ENCODE data around the gene HUWE1. TPM values are rescaled to one million over a fixed set of nuclear protein-coding genes. Genes with fewer than 3 reads are reported as not detected.

The HUWE1 gene
- total and polyA plus RNA-seq, 2 donors from 2014 or later, result 34.2 to 203 TPM

DNA sequence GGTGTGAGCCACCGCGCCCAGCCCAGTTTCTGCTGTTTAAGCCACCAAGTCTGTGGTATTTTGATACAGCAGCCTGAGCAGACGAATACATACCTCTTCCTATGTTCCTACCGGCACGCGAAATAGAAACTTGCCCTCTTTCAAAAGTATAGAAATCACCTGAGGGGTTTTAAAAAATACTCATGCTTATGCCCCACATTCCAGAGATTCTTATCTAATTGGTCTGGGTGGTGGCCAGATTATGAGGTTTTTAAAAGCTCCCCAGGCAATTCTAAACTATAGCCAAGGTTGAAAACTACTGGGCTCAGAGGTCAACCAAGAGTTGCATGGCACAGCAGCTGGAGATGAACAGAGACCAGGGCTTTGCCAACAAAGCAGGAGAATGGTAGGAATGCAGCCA, 24.9 kb upstream of the HUWE1 start:
- H3K27ac ChIP-seq (ENCODE audit: low read depth in 2 of 2, low read length in 2 of 2), result no peak overlapping the region
- H3K4me1 ChIP-seq (ENCODE audit: control insufficient read depth in 2 of 3, insufficient read depth in 2 of 3, low read depth in 1 of 3, low read length in 3 of 3), result no peaks in the 10 kb centered on the region
- FAIRE-seq, result no peak
- H3K4me3 ChIP-seq (ENCODE audit: low read length in 3 of 3), result no peak overlapping the region
- H3K27me3 ChIP-seq (ENCODE audit: control insufficient read depth, insufficient read depth, low read length), result no peaks in the 10 kb centered on the region
- no peak overlapping the region for H3K9ac ChIP-seq (ENCODE audit: low read length in 3 of 3)
- intact Hi-C loops (cut with DNase I), result no loop called here
- no peak for DNase-seq
- H3K9me3 ChIP-seq (ENCODE audit: control insufficient read depth in 2 of 3, insufficient read depth in 1 of 3, low read length in 3 of 3), result no peaks in the 10 kb centered on the region
- H3K36me3 ChIP-seq (ENCODE audit: control insufficient read depth in 2 of 3, insufficient read depth in 3 of 3, low read length in 3 of 3), result no peaks in the 10 kb centered on the region
- TF ChIP-seq, protein P1, sequence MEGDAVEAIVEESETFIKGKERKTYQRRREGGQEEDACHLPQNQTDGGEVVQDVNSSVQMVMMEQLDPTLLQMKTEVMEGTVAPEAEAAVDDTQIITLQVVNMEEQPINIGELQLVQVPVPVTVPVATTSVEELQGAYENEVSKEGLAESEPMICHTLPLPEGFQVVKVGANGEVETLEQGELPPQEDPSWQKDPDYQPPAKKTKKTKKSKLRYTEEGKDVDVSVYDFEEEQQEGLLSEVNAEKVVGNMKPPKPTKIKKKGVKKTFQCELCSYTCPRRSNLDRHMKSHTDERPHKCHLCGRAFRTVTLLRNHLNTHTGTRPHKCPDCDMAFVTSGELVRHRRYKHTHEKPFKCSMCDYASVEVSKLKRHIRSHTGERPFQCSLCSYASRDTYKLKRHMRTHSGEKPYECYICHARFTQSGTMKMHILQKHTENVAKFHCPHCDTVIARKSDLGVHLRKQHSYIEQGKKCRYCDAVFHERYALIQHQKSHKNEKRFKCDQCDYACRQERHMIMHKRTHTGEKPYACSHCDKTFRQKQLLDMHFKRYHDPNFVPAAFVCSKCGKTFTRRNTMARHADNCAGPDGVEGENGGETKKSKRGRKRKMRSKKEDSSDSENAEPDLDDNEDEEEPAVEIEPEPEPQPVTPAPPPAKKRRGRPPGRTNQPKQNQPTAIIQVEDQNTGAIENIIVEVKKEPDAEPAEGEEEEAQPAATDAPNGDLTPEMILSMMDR (IDR thresholded peaks at IDR 0.05; ENCODE audit: borderline replicate concordance, extremely low read depth, insufficient read depth), result no peak

DNA sequence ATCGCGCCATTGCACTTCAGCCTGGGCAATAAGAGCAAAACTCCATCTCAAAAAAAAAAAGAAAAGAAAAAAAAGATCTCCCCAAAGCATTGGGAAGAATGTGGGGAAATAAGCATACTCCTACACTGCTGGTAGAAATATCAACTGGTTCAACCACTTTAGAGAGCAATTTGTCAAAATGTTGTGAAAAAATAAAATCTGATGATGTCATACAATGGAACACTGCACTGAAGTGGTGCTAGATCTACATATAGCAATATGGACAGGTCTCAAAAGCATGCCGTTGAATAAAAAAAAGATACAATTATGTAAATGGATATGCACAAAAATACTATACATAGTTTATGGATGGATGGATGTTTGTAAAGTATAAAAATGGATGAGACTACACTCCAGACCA, 18.3 kb upstream of the HUWE1 start:
- H3K27ac ChIP-seq (ENCODE audit: low read depth in 2 of 2, low read length in 2 of 2), result no peak overlapping the region
- intact Hi-C loops (cut with DNase I), result no loop called here
- H3K4me1 ChIP-seq (ENCODE audit: control insufficient read depth in 2 of 3, insufficient read depth in 2 of 3, low read depth in 1 of 3, low read length in 3 of 3), result no peaks in the 10 kb centered on the region
- no peak overlapping the region for H3K4me3 ChIP-seq (ENCODE audit: low read length in 3 of 3)
- no peaks in the 10 kb centered on the region for H3K36me3 ChIP-seq (ENCODE audit: control insufficient read depth in 2 of 3, insufficient read depth in 3 of 3, low read length in 3 of 3)
- H3K27me3 ChIP-seq (ENCODE audit: control insufficient read depth, insufficient read depth, low read length), result no peaks in the 10 kb centered on the region
- no peak for DNase-seq
- H3K9me3 ChIP-seq (ENCODE audit: control insufficient read depth in 2 of 3, insufficient read depth in 1 of 3, low read length in 3 of 3), result no peaks in the 10 kb centered on the region
- H3K9ac ChIP-seq (ENCODE audit: low read length in 3 of 3), result no peak overlapping the region
- TF ChIP-seq, protein P1 (IDR thresholded peaks at IDR 0.05; ENCODE audit: borderline replicate concordance, extremely low read depth, insufficient read depth), result no peak
- no peak for FAIRE-seq

DNA sequence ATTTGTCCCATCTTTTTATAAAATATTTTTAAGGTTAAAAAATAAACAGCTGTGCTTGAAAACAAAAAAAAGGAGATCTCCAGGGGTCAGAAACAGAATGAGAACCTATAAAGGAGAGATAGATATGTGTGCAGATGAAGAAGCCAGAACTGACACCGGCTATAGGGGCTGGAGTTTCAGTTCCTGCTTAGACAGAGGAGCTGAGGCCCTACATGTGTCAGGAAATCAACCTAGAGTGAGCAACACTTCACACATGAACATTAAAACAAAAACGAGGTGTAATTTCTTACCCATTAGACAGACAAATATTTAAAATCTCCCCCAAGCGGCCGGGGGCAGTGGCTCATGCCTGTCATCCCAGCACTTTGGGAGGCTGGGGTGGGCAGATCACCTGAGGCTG, 17.8 kb upstream of the HUWE1 start:
- TF ChIP-seq, protein P1 (IDR thresholded peaks at IDR 0.05; ENCODE audit: borderline replicate concordance, extremely low read depth, insufficient read depth), result no peak
- DNase-seq, result no peak

DNA sequence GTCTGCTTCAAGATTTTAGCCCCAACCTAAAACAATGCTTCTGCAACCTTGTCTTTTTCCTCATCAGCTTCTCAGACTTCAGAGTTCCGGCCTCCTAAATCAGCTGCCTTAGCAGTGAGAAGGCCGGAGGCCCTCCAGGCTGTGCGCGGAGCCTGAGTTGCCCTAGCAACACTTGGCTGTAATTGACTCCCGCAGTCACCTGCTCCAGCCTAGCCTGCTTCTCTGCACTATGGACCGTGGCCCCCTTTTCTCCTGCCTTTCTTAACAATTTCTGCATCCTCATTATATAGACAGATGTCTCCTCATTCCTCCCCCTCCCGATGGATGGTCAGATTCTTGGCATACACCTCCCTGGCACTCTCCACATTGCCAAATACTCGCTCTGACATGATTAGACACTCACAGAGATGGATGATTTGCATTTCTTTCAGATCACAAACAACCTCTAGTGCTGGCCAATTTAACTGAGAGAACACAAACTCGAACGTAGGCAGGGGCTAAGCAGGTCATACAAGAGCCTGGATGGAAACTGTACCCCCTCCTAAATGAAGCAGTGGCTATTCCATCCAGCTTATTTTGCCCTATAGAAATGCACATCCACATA, 9.5 kb upstream of the HUWE1 start:
- no peaks in the 10 kb centered on the region for H3K27me3 ChIP-seq (ENCODE audit: control insufficient read depth, insufficient read depth, low read length)
- no peaks in the 10 kb centered on the region for H3K4me1 ChIP-seq (ENCODE audit: control insufficient read depth in 2 of 3, insufficient read depth in 2 of 3, low read depth in 1 of 3, low read length in 3 of 3)
- TF ChIP-seq, protein P1 (IDR thresholded peaks at IDR 0.05; ENCODE audit: borderline replicate concordance, extremely low read depth, insufficient read depth), result no peak
- no peak overlapping the region for H3K9ac ChIP-seq (ENCODE audit: low read length in 3 of 3)
- intact Hi-C loops (cut with DNase I), result no loop called here
- no peaks in the 10 kb centered on the region for H3K9me3 ChIP-seq (ENCODE audit: control insufficient read depth in 2 of 3, insufficient read depth in 1 of 3, low read length in 3 of 3)
- no peaks in the 10 kb centered on the region for H3K36me3 ChIP-seq (ENCODE audit: control insufficient read depth in 2 of 3, insufficient read depth in 3 of 3, low read length in 3 of 3)
- peak in 4 of 5 donors; percentile 42 to 61 (median 60) for DNase-seq
- FAIRE-seq, result no peak
- no peak overlapping the region for H3K27ac ChIP-seq (ENCODE audit: low read depth in 2 of 2, low read length in 2 of 2)
- H3K4me3 ChIP-seq (ENCODE audit: low read length in 3 of 3), result no peak overlapping the region

More for the DNA sequence above, 17.8 kb upstream of the HUWE1 start:
- intact Hi-C loops (cut with DNase I), result no loop called here
- Histone ChIP-seq H3K36me3 (ENCODE audit: control insufficient read depth in 2 of 3, insufficient read depth in 3 of 3, low read length in 3 of 3) (no peaks in the 10 kb centered on the region), H3K9ac (ENCODE audit: low read length in 3 of 3) (no peak overlapping the region), H3K4me1 (ENCODE audit: control insufficient read depth in 2 of 3, insufficient read depth in 2 of 3, low read depth in 1 of 3, low read length in 3 of 3) (no peaks in the 10 kb centered on the region), H3K4me3 (ENCODE audit: low read length in 3 of 3) (no peak overlapping the region), H3K27ac (ENCODE audit: low read depth in 2 of 2, low read length in 2 of 2) (no peak overlapping the region), H3K27me3 (ENCODE audit: control insufficient read depth, insufficient read depth, low read length) (no peaks in the 10 kb centered on the region), H3K9me3 (ENCODE audit: control insufficient read depth in 2 of 3, insufficient read depth in 1 of 3, low read length in 3 of 3) (no peaks in the 10 kb centered on the region)
- no peak for FAIRE-seq
